HepG2 (cell line): ENCODE measurements around the gene SMYD5. TPM values are rescaled to one million over a fixed set of nuclear protein-coding genes. Genes with fewer than 3 reads are reported as not detected.

Experiments
- CBFB ChIP-seq: sonication (generic); formaldehyde crosslinking; IDR thresholded peaks from 2 replicates; pipeline ENCODE4 v1.4.0; 2020; ENCODE audit warnings: missing genetic modification reagents
- CEBPB ChIP-seq: IDR thresholded peaks from 2 replicates; pipeline ENCODE4 v1.6.1; 2011; ENCODE audit warnings: low read depth, low read length, improper control_type of control experiment, borderline replicate concordance
- DNMT3B ChIP-seq: conservative IDR thresholded peaks from 2 replicates; pipeline ENCODE4 v1.6.1; 2016; ENCODE audit warnings: missing biosample characterization, control low read depth
- FOXK2 ChIP-seq: fragments of 450-650 bp; IDR thresholded peaks from 2 replicates; pipeline ENCODE4 v1.6.1; 2016
- FOXO4 ChIP-seq: sonication (generic); formaldehyde crosslinking; conservative IDR thresholded peaks from 2 replicates; pipeline ENCODE4 v1.8.1; 2023; ENCODE audit warnings: missing genetic modification reagents
- MIXL1 ChIP-seq: IDR thresholded peaks from 2 replicates; pipeline ENCODE4 v1.6.1; 2016
- NR2F1 ChIP-seq, 2 experiments: fragments of 450-650 bp in 1 of 2; formaldehyde crosslinking in 1 of 2; IDR thresholded peaks; 2 replicates each; pipeline versions ENCODE4 v1.5.0 to v1.6.1; 2016 to 2020; ENCODE audit warnings: mild to moderate bottlenecking in 1 of 2, missing compliant biosample characterization in 1 of 2, missing genetic modification reagents in 1 of 2, moderate library complexity in 1 of 2
- PHB2 ChIP-seq: fragments of 450-650 bp; IDR thresholded peaks from 2 replicates; pipeline ENCODE4 v1.6.1; 2018; ENCODE audit not compliant: partially characterized antibody
- RBM22 ChIP-seq: fragments of 200-400 bp; formaldehyde crosslinking; optimal IDR thresholded peaks from 2 replicates; pipeline ENCODE3; 2017; ENCODE audit warnings: mild to moderate bottlenecking, low read length, moderate library complexity
- SMARCC2 ChIP-seq: fragments of 450-650 bp; IDR thresholded peaks from 2 replicates; pipeline ENCODE4 v1.6.1; 2017; ENCODE audit warnings: antibody characterized with exemption, mild to moderate bottlenecking
- SNAI1 ChIP-seq: sonication (generic); formaldehyde crosslinking; IDR thresholded peaks from 2 replicates; pipeline ENCODE4 v1.5.0; 2020; ENCODE audit warnings: mild to moderate bottlenecking, missing genetic modification reagents, borderline replicate concordance
- SNAPC5 ChIP-seq: sonication (generic); formaldehyde crosslinking; IDR thresholded peaks from 2 replicates; pipeline ENCODE4 v1.8.1; 2023; ENCODE audit warnings: mild to moderate bottlenecking, missing genetic modification reagents, borderline replicate concordance
- SP1 ChIP-seq, 2 experiments: fragments of 450-650 bp in 1 of 2; sonication (generic) in 1 of 2; formaldehyde crosslinking in 1 of 2; IDR thresholded peaks; 2 replicates each; pipeline versions ENCODE4 v1.4.0 to v1.6.1; 2016 to 2020; ENCODE audit warnings: missing genetic modification reagents in 1 of 2
- SP4 ChIP-seq: sonication (generic); formaldehyde crosslinking; IDR thresholded peaks from 2 replicates; pipeline ENCODE4 v1.8.1; 2023; ENCODE audit warnings: mild to moderate bottlenecking, missing genetic modification reagents
- TBX3 ChIP-seq: fragments of 450-650 bp; IDR thresholded peaks from 2 replicates; pipeline ENCODE4 v1.6.1; 2017; ENCODE audit warnings: antibody characterized with exemption, mild to moderate bottlenecking, inconsistent platforms, borderline replicate concordance
- ZBTB7A ChIP-seq: sonication (generic); formaldehyde crosslinking; IDR thresholded peaks from 2 replicates; pipeline ENCODE4 v1.8.0; 2022; ENCODE audit warnings: mild to moderate bottlenecking, missing genetic modification reagents
- ZFP41 ChIP-seq: sonication (generic); formaldehyde crosslinking; IDR thresholded peaks from 2 replicates; pipeline ENCODE4 v1.4.0; 2020; ENCODE audit warnings: mild to moderate bottlenecking, missing genetic modification reagents, borderline replicate concordance
- ZFP90 ChIP-seq: sonication (generic); formaldehyde crosslinking; IDR thresholded peaks from 2 replicates; pipeline ENCODE4 v1.8.0; 2022; ENCODE audit warnings: missing genetic modification reagents, mild to moderate bottlenecking, inconsistent platforms, borderline replicate concordance
- ZNF180 ChIP-seq: sonication (generic); formaldehyde crosslinking; IDR thresholded peaks from 2 replicates; pipeline ENCODE4 v1.4.0; 2020; ENCODE audit warnings: low read depth, missing genetic modification reagents, borderline replicate concordance
- ZNF3 ChIP-seq: IDR thresholded peaks from 2 replicates; pipeline ENCODE4 v1.7.0; 2017; ENCODE audit warnings: inconsistent platforms
- ZNF33A ChIP-seq: sonication (generic); formaldehyde crosslinking; IDR thresholded peaks from 2 replicates; pipeline ENCODE4 v1.5.1; 2020; ENCODE audit warnings: missing genetic modification reagents, mild to moderate bottlenecking, moderate library complexity, borderline replicate concordance
- ZNF460 ChIP-seq: sonication (generic); formaldehyde crosslinking; IDR thresholded peaks from 2 replicates; pipeline ENCODE4 v1.5.1; 2020; ENCODE audit warnings: missing genetic modification reagents, mild to moderate bottlenecking, borderline replicate concordance
- ZNF547 ChIP-seq: sonication (generic); formaldehyde crosslinking; IDR thresholded peaks from 2 replicates; pipeline ENCODE4 v1.5.1; 2020; ENCODE audit warnings: mild to moderate bottlenecking, missing genetic modification reagents
- ZNF605 ChIP-seq: sonication (generic); formaldehyde crosslinking; IDR thresholded peaks from 2 replicates; pipeline ENCODE4 v1.8.0; 2022; ENCODE audit warnings: mild to moderate bottlenecking, missing genetic modification reagents
- ZNF816 ChIP-seq: sonication (generic); formaldehyde crosslinking; IDR thresholded peaks from 2 replicates; pipeline ENCODE4 v1.8.0; 2022; ENCODE audit warnings: missing genetic modification reagents, mild to moderate bottlenecking, borderline replicate concordance
- polyA plus RNA-seq, 8 experiments: library from polyadenylated mRNA; depleted of rRNA in 3 of 8; stranded (reverse) in 7 of 8; unstranded in 1 of 8; fragments of >200 nt; fragmentation: Illumina TruSeq in 4 of 8; extraction: Trizol in 4 of 8; gene quantifications; 2 replicates each; pipeline versions ENCODE4 v1.2.1 to v1.2.3, GENCODE V29; 2011 to 2016; ENCODE audit warnings: low read depth in 4 of 8, missing spikeins in 1 of 8, mixed read lengths in 1 of 8; ENCODE audit not compliant: insufficient read depth in 1 of 8
- total RNA-seq, 5 experiments: library from RNA; depleted of rRNA; stranded (reverse); fragments of >200 nt; fragmentation: Illumina TruSeq; extraction: Trizol; gene quantifications; 2 replicates each; pipeline ENCODE4 v1.2.3, GENCODE V29; 2016; ENCODE audit warnings: low read depth in 1 of 5
- TF ChIP-seq, protein P1 (sequence below): sonication (generic); formaldehyde crosslinking; IDR thresholded peaks from 2 replicates; pipeline ENCODE4 v1.4.0; 2020; ENCODE audit warnings: mild to moderate bottlenecking, missing genetic modification reagents
- TF ChIP-seq, protein P2 (sequence below): sonication (generic); formaldehyde crosslinking; IDR thresholded peaks from 2 replicates; pipeline ENCODE4 v1.4.0; 2020; ENCODE audit warnings: mild to moderate bottlenecking, missing genetic modification reagents

Gene SMYD5
- total and polyA plus RNA-seq, 2 of the 13 experiments (the other 11 are each of a cell fraction or from before 2014, with no cell fraction given) = 55.8 to 70.4 TPM

- no peak for TF ChIP-seq FOXO4 (CRISPR knock-in tag)
- peak; percentile 66; the same call in 1 of the 2 replicates for TF ChIP-seq ZNF816 (CRISPR knock-in tag)
- TF ChIP-seq, protein P1, sequence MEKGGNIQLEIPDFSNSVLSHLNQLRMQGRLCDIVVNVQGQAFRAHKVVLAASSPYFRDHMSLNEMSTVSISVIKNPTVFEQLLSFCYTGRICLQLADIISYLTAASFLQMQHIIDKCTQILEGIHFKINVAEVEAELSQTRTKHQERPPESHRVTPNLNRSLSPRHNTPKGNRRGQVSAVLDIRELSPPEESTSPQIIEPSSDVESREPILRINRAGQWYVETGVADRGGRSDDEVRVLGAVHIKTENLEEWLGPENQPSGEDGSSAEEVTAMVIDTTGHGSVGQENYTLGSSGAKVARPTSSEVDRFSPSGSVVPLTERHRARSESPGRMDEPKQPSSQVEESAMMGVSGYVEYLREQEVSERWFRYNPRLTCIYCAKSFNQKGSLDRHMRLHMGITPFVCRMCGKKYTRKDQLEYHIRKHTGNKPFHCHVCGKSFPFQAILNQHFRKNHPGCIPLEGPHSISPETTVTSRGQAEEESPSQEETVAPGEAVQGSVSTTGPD = 0 out of 2 replicates have a peak, but pooled peaks have one; percentile 6
- TF ChIP-seq DNMT3B = no peak; the same call in 1 of the 2 replicates
- TF ChIP-seq PHB2 = no peak
- TF ChIP-seq SP1 (IDR thresholded peaks at IDR 0.05) = no peak
- TF ChIP-seq SP1 (CRISPR knock-in tag; IDR thresholded peaks at IDR 0.05) = peak; percentile 95
- no peak for TF ChIP-seq CBFB (CRISPR knock-in tag)
- peak; percentile 94 for TF ChIP-seq SP4
- no peak for TF ChIP-seq MIXL1 (CRISPR knock-in tag)
- TF ChIP-seq ZNF33A = no peak
- TF ChIP-seq ZNF547 (CRISPR knock-in tag) = 0 out of 2 replicates have a peak, but pooled peaks have one; percentile 81
- TF ChIP-seq ZNF460 (CRISPR knock-in tag) = no peak; the same call in 1 of the 2 replicates
- TF ChIP-seq, protein P2, sequence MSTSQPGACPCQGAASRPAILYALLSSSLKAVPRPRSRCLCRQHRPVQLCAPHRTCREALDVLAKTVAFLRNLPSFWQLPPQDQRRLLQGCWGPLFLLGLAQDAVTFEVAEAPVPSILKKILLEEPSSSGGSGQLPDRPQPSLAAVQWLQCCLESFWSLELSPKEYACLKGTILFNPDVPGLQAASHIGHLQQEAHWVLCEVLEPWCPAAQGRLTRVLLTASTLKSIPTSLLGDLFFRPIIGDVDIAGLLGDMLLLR (CRISPR knock-in tag) = peak; percentile 99
- TF ChIP-seq ZNF605 (CRISPR knock-in tag) = peak; percentile 96
- TF ChIP-seq CEBPB = no peak
- TF ChIP-seq SNAI1 (CRISPR knock-in tag) = 0 out of 2 replicates have a peak, but pooled peaks have one; percentile 60
- peak; percentile 76; the same call in 1 of the 2 replicates for TF ChIP-seq ZFP90 (CRISPR knock-in tag)
- no peak for TF ChIP-seq FOXK2
- peak; percentile 87 to 91 for TF ChIP-seq NR2F1 (CRISPR knock-in tag; IDR thresholded peaks at IDR 0.05)
- no peak for TF ChIP-seq SMARCC2
- TF ChIP-seq ZNF3 (CRISPR knock-in tag) = no peak
- TF ChIP-seq RBM22 = peak; percentile 11
- no peak for TF ChIP-seq TBX3
- TF ChIP-seq SNAPC5 (CRISPR knock-in tag) = no peak; the same call in 1 of the 2 replicates
- no peak for TF ChIP-seq ZFP41 (CRISPR knock-in tag)
- TF ChIP-seq ZNF180 = 0 out of 2 replicates have a peak, but pooled peaks have one; percentile 66
- peak; percentile 49 for TF ChIP-seq ZBTB7A
Observed at GRCh38 chr2:73214120-73215035, at the start of gene SMYD5 (continued).
